Measurements from ENCODE around the gene EPC2.

The EPC2 gene

DNA sequence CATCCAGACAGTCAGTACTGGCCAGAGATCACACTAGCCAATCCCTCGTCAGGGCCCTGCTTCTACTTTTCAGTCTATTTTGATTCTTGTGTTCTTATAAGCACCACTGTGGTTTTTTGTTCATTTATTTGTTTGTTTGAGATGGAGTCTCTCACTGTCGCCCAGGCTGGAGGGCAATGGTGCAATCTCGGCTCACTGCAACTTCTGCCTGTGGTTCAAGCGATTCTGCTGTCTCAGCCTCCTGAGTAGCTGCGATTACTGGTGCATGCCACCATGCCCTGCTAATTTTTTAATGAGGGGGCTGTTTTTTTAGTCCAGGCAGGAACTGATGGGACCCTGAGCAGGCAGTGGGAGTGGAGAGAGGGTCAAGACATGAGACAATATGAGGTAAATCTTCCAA is 165.5 kb downstream of the EPC2 start:
- DNase-seq (ENCODE audit: low read depth), result no peak

DNA sequence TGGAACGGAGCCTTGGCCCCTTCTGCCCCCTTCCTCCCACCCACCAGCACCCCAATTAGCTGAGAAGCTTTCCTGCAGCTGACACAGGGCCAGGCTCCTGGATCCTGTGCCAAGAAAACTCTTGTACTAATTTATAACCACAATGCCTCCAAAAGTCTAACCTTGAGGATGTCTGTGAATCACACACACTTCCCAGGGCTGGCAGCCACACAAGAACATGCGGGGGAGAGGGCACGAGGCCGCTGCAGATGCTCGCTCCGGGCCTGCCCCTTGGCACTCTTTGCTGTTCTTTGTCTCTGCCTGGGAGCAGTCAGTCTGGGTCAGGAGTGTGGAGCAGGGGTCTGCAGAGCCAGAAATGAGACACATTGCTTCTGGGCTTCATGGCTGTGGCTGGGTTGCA is 167.8 kb downstream of the EPC2 start:
- no peak for DNase-seq (ENCODE audit: low read depth)

DNA sequence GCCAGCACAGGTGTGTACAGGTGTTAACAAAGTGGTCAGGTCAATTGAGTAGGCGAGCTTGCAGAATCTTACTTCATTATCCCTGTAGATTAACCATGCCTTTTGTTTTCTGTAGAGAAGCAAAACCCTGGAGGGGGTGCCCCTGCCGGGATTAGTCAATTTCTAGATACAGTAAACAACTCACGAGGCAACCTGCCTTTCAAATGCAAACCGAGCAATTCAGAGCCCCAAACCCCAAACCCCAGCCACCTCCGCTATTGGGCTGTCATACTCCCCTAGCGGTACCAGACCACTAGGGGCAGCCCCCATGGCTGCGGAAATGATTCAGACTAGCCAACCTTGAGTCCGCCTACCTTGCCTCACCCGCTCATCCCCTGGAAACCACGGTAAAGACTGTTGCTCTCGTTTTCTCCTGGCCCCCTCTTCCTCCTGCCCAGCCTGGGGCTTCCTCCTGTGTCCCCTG is 169.1 kb downstream of the EPC2 start:
- peak; percentile 34 for DNase-seq (ENCODE audit: low read depth)

DNA sequence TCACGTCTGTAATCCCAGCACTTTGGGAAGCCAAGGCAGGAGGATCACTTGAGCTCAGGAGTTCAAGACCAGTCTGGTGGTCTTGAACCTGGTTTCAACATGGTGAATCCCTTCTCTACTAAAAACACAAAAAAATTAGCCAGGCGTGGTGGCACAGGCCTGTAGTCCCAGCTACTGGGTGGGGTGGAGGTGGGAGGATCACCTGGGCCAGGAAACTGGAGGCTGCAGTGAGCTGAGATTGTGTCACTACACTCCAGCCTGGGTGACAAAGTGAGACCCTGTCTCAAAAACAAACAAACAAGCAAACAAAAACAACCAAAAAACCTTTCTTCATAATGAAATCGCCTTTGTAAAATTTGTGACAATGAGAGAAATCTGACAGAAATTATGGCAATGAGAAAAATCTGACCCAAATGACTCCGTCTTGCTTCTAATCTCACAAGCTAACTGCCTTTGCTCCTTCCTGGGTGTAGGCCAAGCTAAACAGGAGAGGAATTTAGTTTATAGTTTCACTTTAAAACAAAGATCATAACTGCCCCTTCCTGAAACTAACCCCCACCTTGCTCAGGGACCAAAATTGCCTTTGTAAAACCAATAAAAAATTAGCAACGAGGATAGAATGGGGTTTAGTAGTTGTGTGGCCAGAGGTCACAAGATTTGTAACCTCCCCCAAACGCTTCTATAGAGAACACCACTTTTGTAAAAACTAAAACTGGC is 169.8 kb downstream of the EPC2 start:
- DNase-seq (ENCODE audit: low read depth), result no peak

DNA sequence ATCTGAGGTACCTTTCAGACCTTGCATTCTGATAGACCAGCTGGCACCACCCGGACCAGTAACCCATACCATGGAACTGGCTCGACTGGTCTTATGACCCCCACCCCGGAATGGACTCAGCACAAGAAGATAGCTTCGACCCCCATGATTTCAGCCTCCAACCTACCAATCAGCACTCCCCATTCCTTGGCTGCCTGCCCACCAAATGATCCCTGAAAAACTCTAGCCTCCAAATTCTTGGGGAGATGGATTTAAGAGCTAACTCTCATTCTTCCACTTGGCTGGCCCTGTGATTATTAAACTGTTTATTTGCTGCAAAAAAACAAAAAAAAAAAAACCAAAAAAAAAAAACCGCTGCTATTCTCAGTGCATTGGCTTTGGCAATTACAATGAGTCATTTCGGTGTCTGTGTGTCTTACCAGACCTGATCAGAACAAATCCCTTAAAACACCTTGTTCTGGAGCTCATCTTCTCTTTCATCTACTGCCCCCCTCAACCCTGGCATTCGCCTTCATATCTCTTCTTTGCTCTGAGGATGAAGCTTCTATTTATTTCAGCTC is 170.4 kb downstream of the EPC2 start:
- DNase-seq (ENCODE audit: low read depth), result no peak

DNA sequence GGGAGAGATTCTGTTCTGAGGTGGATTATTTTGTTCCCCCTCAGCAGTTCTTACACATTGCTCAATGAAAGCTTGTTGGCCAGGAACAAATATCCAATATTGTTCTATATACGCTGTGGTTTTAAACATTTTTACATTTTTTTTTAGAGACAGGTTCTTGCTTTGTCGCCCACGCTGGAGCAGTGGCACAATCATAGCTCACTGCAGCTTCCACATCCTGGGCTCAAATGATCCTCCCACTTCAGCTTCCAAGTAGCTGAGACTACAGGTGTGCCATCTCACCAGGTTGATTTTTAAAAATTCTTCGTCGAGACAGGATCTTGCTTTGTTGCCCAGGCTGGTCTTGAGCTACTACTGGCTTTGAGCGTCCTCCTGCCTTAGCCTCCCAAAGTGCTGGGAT is 171.6 kb downstream of the EPC2 start:
- no peak for DNase-seq (ENCODE audit: low read depth)

DNA sequence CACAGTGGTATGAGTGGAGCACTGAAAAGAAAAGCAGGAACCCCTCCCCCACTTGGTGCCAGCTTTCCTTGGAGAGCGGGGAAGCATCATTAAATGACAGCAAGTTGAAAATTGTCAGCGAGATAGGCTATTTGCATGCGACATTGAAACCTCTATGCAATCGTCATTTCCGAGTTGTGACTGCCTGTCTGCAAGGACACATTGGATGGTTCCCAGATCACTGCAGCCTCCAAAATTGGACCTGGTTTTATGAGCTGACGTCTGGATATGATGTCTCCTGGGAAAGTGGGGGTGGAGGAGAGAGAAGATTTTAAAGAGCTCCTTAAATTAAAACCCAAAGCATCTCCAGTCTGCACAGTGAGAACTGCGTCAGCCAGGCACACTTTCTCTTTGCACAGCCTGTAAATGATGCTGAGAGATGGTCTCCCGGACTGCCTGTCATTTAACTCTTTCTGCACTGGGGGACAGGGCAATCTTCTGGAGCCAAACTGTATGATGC is 172.7 kb downstream of the EPC2 start:
- DNase-seq (ENCODE audit: low read depth), result no peak

DNA sequence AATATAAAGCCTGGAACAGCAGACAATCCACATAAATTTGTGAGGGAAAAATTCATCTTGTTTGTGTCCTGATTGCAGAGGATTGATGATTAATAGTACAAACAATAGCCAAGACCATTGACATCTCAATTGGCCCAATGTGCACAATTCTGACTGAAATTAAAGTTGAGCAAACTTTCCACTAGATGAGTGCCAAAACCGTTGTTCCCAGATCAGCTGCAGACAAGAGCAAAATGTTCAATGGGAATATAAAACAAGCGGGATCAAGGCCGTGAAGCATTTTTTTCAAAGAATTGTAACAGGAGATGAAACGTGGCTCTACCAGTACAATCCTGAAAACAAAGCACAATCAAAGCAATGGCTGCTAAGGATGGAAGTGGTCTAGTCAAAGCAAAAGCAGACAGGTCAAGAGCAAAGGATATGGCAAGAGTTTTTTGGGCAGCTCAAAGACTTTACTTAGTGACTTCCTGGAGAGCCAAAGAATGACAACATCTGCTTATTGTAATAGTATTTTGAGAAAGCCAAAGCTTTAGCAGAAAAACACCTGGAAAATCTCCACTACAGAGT is 174.6 kb downstream of the EPC2 start:
- DNase-seq (ENCODE audit: low read depth), result no peak

DNA sequence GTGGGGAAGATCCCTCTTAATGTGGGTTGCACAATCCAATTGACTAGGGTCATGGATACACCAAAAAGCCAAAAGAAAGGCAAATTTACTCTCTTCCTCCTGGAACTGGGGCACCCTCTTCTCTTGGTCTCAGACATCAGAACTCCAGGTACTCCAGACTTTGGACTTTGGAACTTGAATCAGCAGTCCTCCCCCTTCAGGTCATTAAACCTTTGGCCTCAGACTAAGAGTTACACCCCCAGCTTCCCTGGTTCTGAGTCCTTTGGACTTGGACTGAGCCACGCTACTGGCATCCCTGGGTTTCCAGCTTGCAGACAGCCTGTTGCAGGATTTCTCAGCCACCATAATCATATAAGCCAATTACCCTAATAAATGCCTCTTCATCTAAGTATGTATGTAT is 179.6 kb downstream of the EPC2 start:
- DNase-seq (ENCODE audit: low read depth), result no peak

DNA sequence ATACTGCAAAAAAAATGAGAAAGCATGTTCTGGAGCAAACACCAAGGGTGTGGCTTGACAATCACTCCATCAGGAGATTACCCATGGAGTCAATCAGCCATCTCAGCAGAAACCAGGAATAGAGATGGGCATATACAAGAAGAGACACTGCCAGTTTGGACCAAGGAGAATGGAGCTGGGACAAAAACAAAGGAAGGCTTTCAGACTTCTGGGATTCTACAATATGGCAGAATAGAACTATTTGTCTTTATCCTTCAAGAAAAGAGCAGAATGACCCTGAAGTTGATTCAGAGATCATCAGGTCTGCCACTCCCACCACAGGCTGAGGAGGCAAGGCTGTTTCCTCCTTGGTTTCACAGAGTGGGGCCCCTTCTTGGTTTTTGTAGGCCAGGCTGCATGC is 182.2 kb downstream of the EPC2 start:
- DNase-seq (ENCODE audit: low read depth), result no peak

DNA sequence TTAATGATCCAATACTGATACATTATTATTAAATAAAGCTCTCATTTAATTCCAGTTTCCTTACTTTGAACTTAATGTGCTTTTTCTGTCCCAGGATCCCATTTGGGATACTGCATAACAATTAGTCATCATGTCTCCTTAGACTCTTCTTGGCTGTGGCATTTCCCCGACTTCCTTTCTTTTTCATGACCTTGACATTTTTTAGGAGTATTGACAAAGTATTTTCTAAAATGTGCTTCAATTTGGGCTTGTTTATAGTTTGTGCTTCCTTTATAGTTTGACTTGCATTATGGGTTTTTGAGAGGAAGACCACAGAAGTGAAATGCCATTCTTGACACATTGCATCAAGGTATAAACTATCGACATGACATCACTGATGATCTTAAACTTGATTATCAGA is 184.4 kb downstream of the EPC2 start:
- no peak for DNase-seq (ENCODE audit: low read depth)

DNA sequence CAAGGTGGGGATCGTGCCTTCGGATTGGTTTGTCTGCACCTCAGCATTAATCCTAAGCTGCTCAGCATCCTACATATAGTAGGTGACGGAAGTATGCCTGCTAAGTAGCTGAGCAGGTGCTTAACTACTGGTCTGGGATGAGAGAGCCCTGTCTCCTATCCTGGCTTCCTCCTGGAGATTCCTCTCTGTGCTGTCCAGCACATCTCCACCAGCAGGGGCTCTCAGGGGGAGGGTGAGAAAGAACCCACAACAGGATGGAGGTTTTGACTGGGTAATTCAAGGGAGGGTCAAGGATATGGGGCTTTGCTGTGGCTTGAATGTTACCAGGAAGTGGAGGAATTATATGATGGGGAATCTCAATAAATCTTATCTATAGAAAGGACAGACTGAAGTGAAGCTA is 185.1 kb downstream of the EPC2 start:
- no peak for DNase-seq (ENCODE audit: low read depth)

DNA sequence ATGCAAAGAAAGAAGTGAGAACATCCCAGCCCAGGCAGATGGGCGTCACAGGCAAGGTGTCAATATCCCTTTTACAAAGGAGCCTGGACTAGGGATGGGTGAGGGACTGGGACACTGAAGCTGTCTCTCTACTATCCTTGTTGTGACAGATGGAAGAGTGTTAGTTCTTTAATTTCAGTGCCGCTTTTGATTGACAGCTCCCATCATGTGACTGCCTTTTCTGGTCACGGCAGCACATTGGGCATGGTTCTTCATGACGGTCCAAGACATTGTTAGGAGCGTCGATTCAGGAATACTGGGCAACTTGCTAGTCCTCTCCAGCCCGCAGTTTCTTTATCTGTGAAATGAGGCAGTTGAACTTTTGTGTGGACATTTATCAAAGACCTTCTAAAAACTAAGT is 188.1 kb downstream of the EPC2 start:
- DNase-seq (ENCODE audit: low read depth), result no peak
